Measurements from ENCODE around the gene SFXN5. TPM values are rescaled to one million over a fixed set of nuclear protein-coding genes. Genes with fewer than 3 reads are reported as not detected.
A peak's percentile ranks its signal among the peaks of the same experiment; 100 is the strongest.

The SFXN5 gene
- total and polyA plus RNA-seq, 2 of the 4 experiments (the other 2 are of a cell fraction), result 8.6 to 17.0 TPM

- POLR2A ChIA-PET (ENCODE audit: unreplicated experiment), result no interaction called here
- H3K18ac ChIP-seq (ENCODE audit: low read depth, low read length), result no peak overlapping the region
- H3K4me3 ChIP-seq (ENCODE audit: insufficient read depth, low read depth, low read length), result no peak overlapping the region
- no peak overlapping the region for H3K14ac ChIP-seq (replicated peaks; ENCODE audit: low read depth, low read length)
- no peaks in the 10 kb centered on the region for H3K9me3 ChIP-seq (ENCODE audit: control insufficient read depth, insufficient read depth, low read length)
- no peak overlapping the region for H4K5ac ChIP-seq (ENCODE audit: low read depth, low read length)
- in situ Hi-C loops (cut with MboI; ENCODE audit: low sequenced_read_pairs), result no loop called here
- TF ChIP-seq BHLHE40 (IDR thresholded peaks at IDR 0.05; ENCODE audit: low read depth, low read length) (no peak), CTCF (conservative IDR thresholded peaks at IDR 0.05; ENCODE audit: low read depth, low read length) (no peak), MAZ (IDR thresholded peaks at IDR 0.05; ENCODE audit: borderline replicate concordance, low read depth, low read length) (no peak), SMC3 (IDR thresholded peaks at IDR 0.05; ENCODE audit: low read depth, low read length) (no peak), MXI1 (IDR thresholded peaks at IDR 0.05; ENCODE audit: borderline replicate concordance, low read depth, low read length) (no peak)
- H3K36me3 ChIP-seq (ENCODE audit: control insufficient read depth, insufficient read depth, low read length), result no peaks in the 10 kb centered on the region
- dilution Hi-C loops (cut with HindIII; ENCODE audit: low sequenced_read_pairs, unreplicated experiment), result no loop called here
- no peak overlapping the region for H2AFZ ChIP-seq (replicated peaks; ENCODE audit: low read length, poor library complexity)
- H3K4me1 ChIP-seq (ENCODE audit: control insufficient read depth, insufficient read depth, low read length), result peaks cover 10% of the 10 kb centered on the region; the same call in 1 of the 2 replicates
- H4K8ac ChIP-seq (ENCODE audit: low read depth in 2 of 2, low read length in 2 of 2), result no peak overlapping the region
- no CpG with 5 or more reads among the region's 8 CpGs for WGBS, 2 experiments (ENCODE audit: extremely low coverage in 2 of 2, insufficient read length in 1 of 2)
- H3K23ac ChIP-seq (ENCODE audit: low read depth, low read length), result no peak overlapping the region
- H2AK9ac ChIP-seq (replicated peaks; ENCODE audit: low read depth, low read length, poor library complexity), result peak overlapping the region; percentile 28
- H3K9ac ChIP-seq (ENCODE audit: low read depth, low read length), result no peak overlapping the region
- H4K91ac ChIP-seq (ENCODE audit: insufficient read depth, low read depth, low read length), result no peak overlapping the region
- peaks cover 4% of the 10 kb centered on the region; the same call in 1 of the 2 replicates for H4K20me1 ChIP-seq (ENCODE audit: insufficient read depth, low read length)
- H3K4me2 ChIP-seq (ENCODE audit: low read depth, low read length), result no peak overlapping the region
- H2BK20ac ChIP-seq (ENCODE audit: low read depth, low read length), result no peak overlapping the region
- no peak overlapping the region for H2BK15ac ChIP-seq (ENCODE audit: low read depth, low read length)
- DNase-seq (no peak), ATAC-seq (ENCODE audit: low read depth) (no peak)
- CTCF ChIA-PET, result interaction anchor here (0.6 kb wide), 1 partner anchor 214 kb away, joined by 3 read pairs; no protein-coding TSS in a partner anchor
- no peaks in the 10 kb centered on the region for H3K27me3 ChIP-seq (ENCODE audit: control insufficient read depth, insufficient read depth, low read length)
- H2BK120ac ChIP-seq (ENCODE audit: low read depth, low read length), result no peak overlapping the region
- no peak overlapping the region for H3K4ac ChIP-seq (ENCODE audit: low read depth, low read length)
- no TSS peak for BruUV-seq (replicated peaks)
- no peak overlapping the region for H3K56ac ChIP-seq (ENCODE audit: extremely low read depth, insufficient read depth, low read length)
- H3K79me1 ChIP-seq (ENCODE audit: low read depth in 1 of 2, low read length in 2 of 2), result no peaks in the 10 kb centered on the region
- no peak overlapping the region for H2BK5ac ChIP-seq (ENCODE audit: low read depth, low read length, poor library complexity, severe bottlenecking)
- intact Hi-C loops (cut with micrococcal nuclease), result no loop called here
- no peak overlapping the region for H3K27ac ChIP-seq (ENCODE audit: insufficient read depth, low read length)
- peaks cover 15% of the 10 kb centered on the region for H3K9me1 ChIP-seq (ENCODE audit: insufficient read depth, low read length)
- H2AK5ac ChIP-seq (ENCODE audit: low read depth, low read length), result no peak overlapping the region
These were observed 128.6 kb downstream of the SFXN5 start for GRCh38 chr2:72942881-72943418.

All from IMR-90 (cell line).